GM12878 (cell line): ENCODE measurements around the gene MPP1. TPM values are rescaled to one million over a fixed set of nuclear protein-coding genes. Genes with fewer than 3 reads are reported as not detected.
A peak's percentile ranks its signal among the peaks of the same experiment; 100 is the strongest.

Source experiments
- ATAC-seq: fragments of 200-7000 bp; cut with Tn5 transposase; 3 replicates; pipeline ENCODE4 v1.9.1; 2020; ENCODE audit warnings: mild to moderate bottlenecking, moderate library complexity
- BruUV-seq: library from RNA; stranded (reverse); fragments of 400-500 nt; replicated peaks from 2 replicates; lab custom pipeline; 2021; lab: Mats Ljungman, UMichigan
- CTCF ChIA-PET: fragments of 300-600 bp; sonication (Branson Sonifier 250); formaldehyde crosslinking; extraction: SDS; loops from one replicate; lab custom pipeline; 2021; ENCODE audit warnings: inconsistent platforms; lab: Yijun Ruan, JAX
- POLR2A ChIA-PET: fragments of 350-600 bp; formaldehyde crosslinking; extraction: SDS; loops from one replicate; lab custom pipeline; 2021; ENCODE audit warnings: inconsistent platforms; lab: Charles Lee
- RAD21 ChIA-PET: fragments of 300-600 bp; sonication (Branson Sonifier 250); formaldehyde crosslinking; loops from one replicate; lab custom pipeline; 2023; ENCODE audit warnings: antibody characterized with exemption; ENCODE audit not compliant: unreplicated experiment; lab: Charles Lee
- SMC1A ChIA-PET: fragments of 300-600 bp; sonication (Branson Sonifier 250); formaldehyde crosslinking; loops from one replicate; lab custom pipeline; 2023; ENCODE audit not compliant: unreplicated experiment, uncharacterized antibody; lab: Charles Lee
- DNase-seq: peaks from one replicate; pipeline ENCODE4 v3.0.0-alpha.2; 2011; ENCODE audit warnings: low read depth, low spot score
- FAIRE-seq: peaks from 3 replicates; lab custom pipeline; 2011; peaks lifted over from hg19 to GRCh38; lab: Jason Lieb, UNC
- H2AFZ ChIP-seq: 2 replicates; pipeline ENCODE4 v1.6.0; 2011; ENCODE audit warnings: low read depth, low read length, control low read depth; ENCODE audit not compliant: control insufficient read depth
- H3K27ac ChIP-seq: 2 replicates; pipeline ENCODE4 v1.5.1; 2011; ENCODE audit warnings: control low read depth; ENCODE audit not compliant: control insufficient read depth, insufficient read depth
- H3K27me3 ChIP-seq, 2 experiments: replicated peaks in 1 of 2; 2 replicates each; pipeline versions ENCODE4 v1.6.0 to v1.6.1; 2011; ENCODE audit warnings: low read length in 1 of 2; ENCODE audit not compliant: control insufficient read depth in 2 of 2, insufficient read depth in 2 of 2
- H3K36me3 ChIP-seq, 2 experiments: 2 replicates each; pipeline ENCODE4 v1.5.1; 2011; ENCODE audit warnings: low read length in 1 of 2; ENCODE audit not compliant: control insufficient read depth in 2 of 2, insufficient read depth in 2 of 2
- H3K4me1 ChIP-seq: 2 replicates; pipeline ENCODE4 v1.6.1; 2011; ENCODE audit warnings: mild to moderate bottlenecking, low read length, moderate library complexity, mixed read lengths; ENCODE audit not compliant: control insufficient read depth, insufficient read depth
- H3K4me2 ChIP-seq: 2 replicates; pipeline ENCODE4 v1.6.0; 2011; ENCODE audit warnings: control low read depth; ENCODE audit not compliant: control insufficient read depth, insufficient read depth
- H3K4me3 ChIP-seq: fragments of 200-600 bp; sonication (generic); 2 replicates; pipeline ENCODE4 v1.5.1; 2016
- H3K79me2 ChIP-seq: 2 replicates; pipeline ENCODE4 v1.6.0; 2011; ENCODE audit warnings: low read length; ENCODE audit not compliant: control insufficient read depth, insufficient read depth
- H3K9ac ChIP-seq: 2 replicates; pipeline ENCODE4 v1.8.0; 2011; ENCODE audit warnings: low read length, control low read depth, mixed read lengths; ENCODE audit not compliant: control insufficient read depth, insufficient read depth
- H3K9me3 ChIP-seq: replicated peaks from 3 replicates; pipeline ENCODE4 v1.5.1; 2011; ENCODE audit warnings: mild to moderate bottlenecking, low read length; ENCODE audit not compliant: control insufficient read depth, insufficient read depth
- H4K20me1 ChIP-seq: 2 replicates; pipeline ENCODE4 v1.6.0; 2011; ENCODE audit not compliant: control insufficient read depth, insufficient read depth
- CTCF ChIP-seq, 3 experiments: IDR thresholded peaks in 2 of 3; conservative IDR thresholded peaks in 1 of 3; 2 replicates each; pipeline ENCODE4 v1.5.1; 2011; ENCODE audit warnings: low read depth in 3 of 3, low read length in 3 of 3, mild to moderate bottlenecking in 3 of 3, control low read depth in 2 of 3, moderate library complexity in 2 of 3, inconsistent platforms in 1 of 3, mixed read lengths in 1 of 3; ENCODE audit not compliant: control insufficient read depth in 2 of 3, insufficient read depth in 1 of 3; ENCODE audit errors: extremely low read depth in 1 of 3
- EGR1 ChIP-seq, 2 experiments: IDR thresholded peaks; 1 replicate in 1 of 2; 2 replicates in 1 of 2; pipeline ENCODE4 v1.6.1; 2011 to 2012; ENCODE audit warnings: low read depth in 2 of 2, low read length in 2 of 2, borderline replicate concordance in 1 of 2, mild to moderate bottlenecking in 1 of 2, moderate library complexity in 1 of 2
- EZH2 ChIP-seq: IDR thresholded peaks from 2 replicates; pipeline ENCODE4 v1.6.1; 2012; ENCODE audit warnings: low read depth, mild to moderate bottlenecking, control low read depth, inconsistent platforms, low read length, borderline replicate concordance; ENCODE audit not compliant: control insufficient read depth
- GABPA ChIP-seq: IDR thresholded peaks from 2 replicates; pipeline ENCODE4 v1.6.1; 2014; ENCODE audit warnings: antibody characterized with exemption, low read depth, mild to moderate bottlenecking, inconsistent platforms
- HDAC2 ChIP-seq: fragments of 200-600 bp; sonication (generic); IDR thresholded peaks from 2 replicates; pipeline ENCODE4 v1.6.1; 2017
- LARP7 ChIP-seq: fragments of 450-650 bp; IDR thresholded peaks from 2 replicates; pipeline ENCODE4 v1.6.1; 2017; ENCODE audit warnings: mild to moderate bottlenecking
- MEF2A ChIP-seq: IDR thresholded peaks from 2 replicates; pipeline ENCODE4 v1.6.1; 2011; ENCODE audit warnings: low read depth, mild to moderate bottlenecking, low read length, moderate library complexity; ENCODE audit not compliant: insufficient read depth
- MTA2 ChIP-seq: fragments of 450-650 bp; IDR thresholded peaks from 2 replicates; pipeline ENCODE4 v1.6.1; 2016; ENCODE audit warnings: low read depth, mild to moderate bottlenecking, moderate library complexity
- ZBTB40 ChIP-seq: fragments of 450-650 bp; IDR thresholded peaks from 2 replicates; pipeline ENCODE4 v1.6.1; 2016; ENCODE audit warnings: mild to moderate bottlenecking, moderate library complexity, borderline replicate concordance
- ZNF592 ChIP-seq: fragments of 450-650 bp; IDR thresholded peaks from 2 replicates; pipeline ENCODE4 v1.6.1; 2017; ENCODE audit warnings: mild to moderate bottlenecking, moderate library complexity
- WGBS: methylation state at CpG from one replicate; pipeline ENCODE4 v1.1.6; 2016; ENCODE audit warnings: low lambda C conversion rate; ENCODE audit not compliant: insufficient replicate concordance, insufficient coverage; ENCODE audit errors: missing lambda C conversion rate; 5-methylcytosine and 5-hydroxymethylcytosine counted together
- in situ Hi-C: fragments of 300-500 bp; cut with MboI; formaldehyde crosslinking; loops from 9 replicates; pipeline ENCODE4 v1.14.3; 2018; ENCODE audit warnings: mixed read lengths
- intact Hi-C: fragments of 100-400 bp; cut with micrococcal nuclease; formaldehyde crosslinking; loops from one replicate; pipeline ENCODE4 v1.14.2; 2022; ENCODE audit not compliant: unreplicated experiment
- polyA plus RNA-seq, 11 experiments: library from polyadenylated mRNA; depleted of rRNA in 4 of 11; unstranded in 6 of 11; stranded (reverse) in 5 of 11; fragments of >200 nt; fragmentation: Nextera tagmentation in 4 of 11; fragmentation: Illumina TruSeq in 1 of 11; extraction: Ambion mirVana in 4 of 11; extraction: Trizol in 1 of 11; gene quantifications; 1 replicate in 1 of 11; 2 replicates in 10 of 11; pipeline versions ENCODE4 v1.2.1 to v1.2.3, GENCODE V29; 2011 to 2016; ENCODE audit warnings: inconsistent platforms in 2 of 11, missing spikeins in 2 of 11, low read depth in 1 of 11
- total RNA-seq, 4 experiments: library from RNA; depleted of rRNA in 3 of 4; stranded (reverse); fragments of >200 nt in 3 of 4; fragmentation: Illumina TruSeq in 1 of 4; extraction: Trizol in 1 of 4; gene quantifications; 2 replicates each; pipeline versions ENCODE4 v1.2.1 to v1.2.3, GENCODE V29; 2013 to 2021

Gene MPP1
- total and polyA plus RNA-seq, 10 of the 15 experiments (the other 5 are each of a cell fraction or from before 2014, with no cell fraction given): 1.9 to 20.1 (median 14.8) TPM

- POLR2A ChIA-PET: interaction anchor here (0.8 to 2.0 kb wide), 4 partner anchors 14 to 42 kb away, joined by 3 to 14 read pairs (median 3); partner anchors contain the start of gene DKC1
Measured at GRCh38 chrX:154804261-154804956, 876 bp downstream of the MPP1 start.

More at GRCh38 chrX:154804261-154804956, 876 bp downstream of the MPP1 start:
- CTCF ChIA-PET: interaction anchor here (0.9 to 1.1 kb wide), 2 partner anchors 23 to 36 kb away, joined by 3 read pairs; no protein-coding TSS in a partner anchor
- in situ Hi-C loops (no loop called here), intact Hi-C loops (loop anchor here (2.0 kb wide), 1 partner anchor 42 kb away; the partner anchor contains the start of gene DKC1)
- no peaks in the 10 kb centered on the region for H3K27me3 ChIP-seq
- DNase-seq (no peak), ATAC-seq (peak; percentile 6), FAIRE-seq (no peak)
- H3K4me3 ChIP-seq: peak overlapping the region; percentile 70
- TF ChIP-seq MEF2A (no peak), HDAC2 (no peak), ZNF592 (no peak), LARP7 (no peak), MTA2 (no peak), GABPA (no peak), EZH2 (no peak), ZBTB40 (no peak), CTCF (IDR thresholded peaks at IDR 0.05 in 2 of 3, conservative IDR thresholded peaks at IDR 0.05 in 1 of 3; ENCODE audit: control insufficient read depth in 2 of 3, extremely low read depth in 1 of 3, insufficient read depth in 1 of 3, low read depth in 3 of 3, low read length in 3 of 3) (no peak), EGR1 (IDR thresholded peaks at IDR 0.05; ENCODE audit: borderline replicate concordance in 1 of 2, low read depth in 2 of 2, low read length in 2 of 2) (no peak)
- no TSS peak for BruUV-seq
- SMC1A ChIA-PET: interaction anchor here (0.7 to 3.7 kb wide), 4 partner anchors 8 to 24 kb away, joined by 3 to 19 read pairs (median 4); no protein-coding TSS in a partner anchor
- no peak overlapping the region for H3K27ac ChIP-seq
- WGBS: 34% methylated on average over 7 of the region's 7 CpGs
- peak overlapping the region; percentile 84 for H3K4me2 ChIP-seq
- H3K9ac ChIP-seq: peak overlapping the region; percentile 60
- no peaks in the 10 kb centered on the region for H4K20me1 ChIP-seq
- RAD21 ChIA-PET: interaction anchor here (2.1 kb wide), 1 partner anchor 14 kb away, joined by 8 read pairs; no protein-coding TSS in a partner anchor
- H3K36me3 ChIP-seq: no peaks in the 10 kb centered on the region
- H2AFZ ChIP-seq: peak overlapping the region; percentile 80
- H3K4me1 ChIP-seq: no peaks in the 10 kb centered on the region
- no peaks in the 10 kb centered on the region; the same call in 2 of the 3 replicates for H3K9me3 ChIP-seq
- no peaks in the 10 kb centered on the region for H3K79me2 ChIP-seq
